A549 (cell line): ENCODE results near the gene BNIPL.

Source experiments
- CTCF ChIP-seq: fragments of >200 bp; sonication (Bioruptor Twin); formaldehyde crosslinking; IDR thresholded peaks from 3 replicates; pipeline ENCODE4 v1.5.1; 2016
- POLR2A ChIP-seq: IDR thresholded peaks from 2 replicates; pipeline ENCODE4 v1.6.1; 2012; ENCODE audit warnings: mild to moderate bottlenecking, low read length
- REST ChIP-seq: fragments of 200-600 bp; sonication (generic); IDR thresholded peaks from 2 replicates; pipeline ENCODE4 v1.6.1; 2016; ENCODE audit warnings: antibody characterized with exemption, mild to moderate bottlenecking, moderate library complexity

- no peak for TF ChIP-seq CTCF
- TF ChIP-seq REST, result no peak
- no peak for TF ChIP-seq POLR2A
Measured at GRCh38 chr1:151065089-151065645, 28.8 kb downstream of the BNIPL start.
